ENCODE results near the gene EPHB1. TPM values are rescaled to one million over a fixed set of nuclear protein-coding genes. Genes with fewer than 3 reads are reported as not detected.

EPHB1 gene
- total RNA-seq, 4 donors from 2014 or later, result 0.30 to 5.3 (median 2.6) TPM

GRCh38 chr3:134908271-134908670 is 113.2 kb downstream of the EPHB1 start:
- H3K4me3 ChIP-seq, result no peak overlapping the region
- H3K9me3 ChIP-seq, result no peaks in the 10 kb centered on the region
- WGBS, 2 donors, result 50 to 60% methylated on average over 1 to 2 of the region's 2 CpGs
- DNase-seq (ENCODE audit: low spot score in 2 of 2), result no peak
- H3K4me1 ChIP-seq, result no peaks in the 10 kb centered on the region
- no peaks in the 10 kb centered on the region for H3K27me3 ChIP-seq
- TF ChIP-seq EP300 (IDR thresholded peaks at IDR 0.05) (no peak), POLR2A (IDR thresholded peaks at IDR 0.05) (no peak), CTCF (IDR thresholded peaks at IDR 0.05) (no peak)
- no peaks in the 10 kb centered on the region for H3K36me3 ChIP-seq
- no peak overlapping the region for H3K27ac ChIP-seq

DNA sequence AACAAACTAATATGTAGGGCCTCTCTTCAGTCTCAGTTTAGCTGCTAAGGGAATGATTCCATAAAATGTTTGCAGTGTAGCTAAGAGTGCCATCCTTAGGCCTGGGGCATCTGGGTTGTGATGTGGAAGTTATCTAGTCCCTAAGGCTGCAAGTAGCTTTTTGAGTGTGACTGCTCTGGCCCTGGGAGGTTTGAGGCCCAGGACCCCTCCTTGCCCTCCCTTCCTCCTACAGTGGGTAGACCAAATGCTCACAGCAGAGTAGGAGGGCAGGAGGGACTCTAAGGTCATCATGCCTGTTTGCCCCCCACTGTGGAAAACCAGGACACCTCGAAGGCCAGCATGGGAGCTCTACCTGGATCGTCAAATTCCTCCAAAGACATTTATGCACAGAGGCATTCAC is 115.0 kb downstream of the EPHB1 start:
- DNase-seq (ENCODE audit: low spot score in 2 of 2), result no peak
- H3K27me3 ChIP-seq, result no peaks in the 10 kb centered on the region
- H3K4me3 ChIP-seq, result no peak overlapping the region
- H3K36me3 ChIP-seq, result no peaks in the 10 kb centered on the region
- no peaks in the 10 kb centered on the region for H3K9me3 ChIP-seq
- 68 to 83% methylated on average over 2 of the region's 2 CpGs for WGBS, 2 donors
- no peaks in the 10 kb centered on the region for H3K4me1 ChIP-seq
- no peak overlapping the region for H3K27ac ChIP-seq
- TF ChIP-seq CTCF (IDR thresholded peaks at IDR 0.05) (no peak), EP300 (IDR thresholded peaks at IDR 0.05) (no peak), POLR2A (IDR thresholded peaks at IDR 0.05) (no peak)

GRCh38 chr3:134911586-134912548 is 116.8 kb downstream of the EPHB1 start:
- H3K9me3 ChIP-seq, result no peaks in the 10 kb centered on the region
- H3K27ac ChIP-seq, result no peak overlapping the region
- H3K4me3 ChIP-seq, result no peak overlapping the region
- TF ChIP-seq CTCF (IDR thresholded peaks at IDR 0.05) (no peak), POLR2A (IDR thresholded peaks at IDR 0.05) (no peak), EP300 (IDR thresholded peaks at IDR 0.05) (no peak)
- 91 to 94% methylated on average over 10 to 11 of the region's 11 CpGs for whole genome bisulfite sequencing, 2 donors
- no peak for DNase-seq (ENCODE audit: low spot score in 2 of 2)
- no peaks in the 10 kb centered on the region for H3K36me3 ChIP-seq
- H3K27me3 ChIP-seq, result no peaks in the 10 kb centered on the region
- H3K4me1 ChIP-seq, result no peaks in the 10 kb centered on the region

- Histone ChIP-seq H3K36me3 (no peaks in the 10 kb centered on the region), H3K4me3 (no peak overlapping the region)
- 95 to 98% methylated on average over 19 to 20 of the region's 37 CpGs for WGBS, 2 donors
Observed at GRCh38 chr3:134916276-134916961, 121.4 kb downstream of the EPHB1 start.

More at GRCh38 chr3:134916276-134916961, 121.4 kb downstream of the EPHB1 start:
- Histone ChIP-seq H3K27me3 (no peaks in the 10 kb centered on the region), H3K4me1 (no peaks in the 10 kb centered on the region), H3K9me3 (no peaks in the 10 kb centered on the region), H3K27ac (no peak overlapping the region)
- DNase-seq (ENCODE audit: low spot score in 2 of 2), result no peak
- TF ChIP-seq CTCF (IDR thresholded peaks at IDR 0.05) (no peak), EP300 (IDR thresholded peaks at IDR 0.05) (no peak), POLR2A (IDR thresholded peaks at IDR 0.05) (no peak)
